HepG2 (cell line): ENCODE measurements around the gene TM4SF1. TPM values are rescaled to one million over a fixed set of nuclear protein-coding genes. Genes with fewer than 3 reads are reported as not detected.

ENCODE experiments used
- ARID2 ChIP-seq: sonication (generic); formaldehyde crosslinking; IDR thresholded peaks from 2 replicates; pipeline ENCODE4 v1.8.1; 2022; ENCODE audit warnings: mild to moderate bottlenecking, missing genetic modification reagents, borderline replicate concordance
- CCDC6 ChIP-seq: sonication (generic); formaldehyde crosslinking; IDR thresholded peaks from 2 replicates; pipeline ENCODE4 v1.8.1; 2022; ENCODE audit warnings: mild to moderate bottlenecking, missing genetic modification reagents, moderate library complexity
- DR1 ChIP-seq: sonication (generic); formaldehyde crosslinking; IDR thresholded peaks from 2 replicates; pipeline ENCODE4 v1.8.0; 2021; ENCODE audit warnings: mild to moderate bottlenecking, missing genetic modification reagents, inconsistent platforms
- ERF ChIP-seq: IDR thresholded peaks from 2 replicates; pipeline ENCODE4 v1.6.1; 2018; ENCODE audit warnings: missing biosample characterization, missing genetic modification reagents
- GATAD1 ChIP-seq: IDR thresholded peaks from 2 replicates; pipeline ENCODE4 v1.6.1; 2016; ENCODE audit warnings: missing genetic modification reagents, missing compliant biosample characterization
- HNRNPLL ChIP-seq: fragments of 200-400 bp; formaldehyde crosslinking; IDR thresholded peaks from 2 replicates; pipeline ENCODE4 v1.6.1; 2017; ENCODE audit warnings: mild to moderate bottlenecking, low read depth, low read length; ENCODE audit not compliant: poor library complexity, severe bottlenecking
- KDM3A ChIP-seq: IDR thresholded peaks from 2 replicates; pipeline ENCODE4 v1.6.1; 2018; ENCODE audit warnings: low read depth, missing compliant biosample characterization
- MIER3 ChIP-seq: IDR thresholded peaks from 2 replicates; pipeline ENCODE4 v1.6.1; 2016; ENCODE audit warnings: missing compliant biosample characterization, borderline replicate concordance
- MXD4 ChIP-seq: IDR thresholded peaks from 2 replicates; pipeline ENCODE4 v1.6.1; 2016; ENCODE audit warnings: mild to moderate bottlenecking, missing biosample characterization, missing genetic modification reagents
- NFATC3 ChIP-seq: sonication (generic); formaldehyde crosslinking; IDR thresholded peaks from 2 replicates; pipeline ENCODE4 v1.5.1; 2020; ENCODE audit warnings: mild to moderate bottlenecking, missing genetic modification reagents
- NFYC ChIP-seq: IDR thresholded peaks from 2 replicates; pipeline ENCODE4 v1.6.1; 2016; ENCODE audit warnings: missing genetic modification reagents, missing compliant biosample characterization
- PRMT3 ChIP-seq: sonication (generic); formaldehyde crosslinking; IDR thresholded peaks from 2 replicates; pipeline ENCODE4 v1.8.1; 2022; ENCODE audit warnings: low read depth, mild to moderate bottlenecking, moderate library complexity, missing genetic modification reagents, borderline replicate concordance
- SMARCE1 ChIP-seq: fragments of 450-650 bp; IDR thresholded peaks from 2 replicates; pipeline ENCODE4 v1.6.1; 2017; ENCODE audit warnings: borderline replicate concordance
- SP2 ChIP-seq: sonication (generic); formaldehyde crosslinking; IDR thresholded peaks from 2 replicates; pipeline ENCODE4 v1.5.1; 2020; ENCODE audit warnings: mild to moderate bottlenecking, missing genetic modification reagents
- ZKSCAN1 ChIP-seq: fragments of 150-350 bp; IDR thresholded peaks from 2 replicates; pipeline ENCODE4 v1.6.1; 2014; ENCODE audit warnings: low read length
- ZNF253 ChIP-seq: sonication (generic); formaldehyde crosslinking; IDR thresholded peaks from 2 replicates; pipeline ENCODE4 v1.8.0; 2022; ENCODE audit warnings: mild to moderate bottlenecking, missing genetic modification reagents, borderline replicate concordance
- ZNF724P ChIP-seq: sonication (generic); formaldehyde crosslinking; IDR thresholded peaks from 2 replicates; pipeline ENCODE4 v1.8.0; 2022; ENCODE audit warnings: missing genetic modification reagents, borderline replicate concordance
- ZNF773 ChIP-seq: sonication (generic); formaldehyde crosslinking; IDR thresholded peaks from 2 replicates; pipeline ENCODE4 v1.4.0; 2020; ENCODE audit warnings: missing genetic modification reagents, borderline replicate concordance
- ZNF878 ChIP-seq: sonication (generic); formaldehyde crosslinking; IDR thresholded peaks from 2 replicates; pipeline ENCODE4 v1.8.1; 2023; ENCODE audit warnings: mild to moderate bottlenecking, missing genetic modification reagents, moderate library complexity
- polyA plus RNA-seq, 8 experiments: library from polyadenylated mRNA; depleted of rRNA in 3 of 8; stranded (reverse) in 7 of 8; unstranded in 1 of 8; fragments of >200 nt; fragmentation: Illumina TruSeq in 4 of 8; extraction: Trizol in 4 of 8; gene quantifications; 2 replicates each; pipeline versions ENCODE4 v1.2.1 to v1.2.3, GENCODE V29; 2011 to 2016; ENCODE audit warnings: low read depth in 4 of 8, missing spikeins in 1 of 8, mixed read lengths in 1 of 8; ENCODE audit not compliant: insufficient read depth in 1 of 8
- total RNA-seq, 5 experiments: library from RNA; depleted of rRNA; stranded (reverse); fragments of >200 nt; fragmentation: Illumina TruSeq; extraction: Trizol; gene quantifications; 2 replicates each; pipeline ENCODE4 v1.2.3, GENCODE V29; 2016; ENCODE audit warnings: low read depth in 1 of 5
- TF ChIP-seq, protein P1 (sequence below): IDR thresholded peaks from 2 replicates; pipeline ENCODE4 v1.6.1; 2016; ENCODE audit warnings: missing compliant biosample characterization, missing genetic modification reagents, borderline replicate concordance
- TF ChIP-seq, protein P2 (sequence below): sonication (generic); formaldehyde crosslinking; IDR thresholded peaks from 2 replicates; pipeline ENCODE4 v1.5.0; 2020; ENCODE audit warnings: missing genetic modification reagents
- TF ChIP-seq, protein P3 (sequence below): sonication (generic); formaldehyde crosslinking; IDR thresholded peaks from 2 replicates; pipeline ENCODE4 v1.4.0; 2020; ENCODE audit warnings: low read depth, mild to moderate bottlenecking, missing genetic modification reagents
- TF ChIP-seq, protein P4 (sequence below): sonication (generic); formaldehyde crosslinking; IDR thresholded peaks from 2 replicates; pipeline ENCODE4 v1.4.0; 2020; ENCODE audit warnings: mild to moderate bottlenecking, low read depth, missing genetic modification reagents
- TF ChIP-seq, protein P5 (sequence below): sonication (generic); formaldehyde crosslinking; IDR thresholded peaks from 2 replicates; pipeline ENCODE4 v1.5.1; 2020; ENCODE audit warnings: mild to moderate bottlenecking, missing genetic modification reagents, borderline replicate concordance

TM4SF1 gene
- total and polyA plus RNA-seq, 2 of the 13 experiments (the other 11 are each of a cell fraction or from before 2014, with no cell fraction given): 431 to 1,359 TPM

DNA sequence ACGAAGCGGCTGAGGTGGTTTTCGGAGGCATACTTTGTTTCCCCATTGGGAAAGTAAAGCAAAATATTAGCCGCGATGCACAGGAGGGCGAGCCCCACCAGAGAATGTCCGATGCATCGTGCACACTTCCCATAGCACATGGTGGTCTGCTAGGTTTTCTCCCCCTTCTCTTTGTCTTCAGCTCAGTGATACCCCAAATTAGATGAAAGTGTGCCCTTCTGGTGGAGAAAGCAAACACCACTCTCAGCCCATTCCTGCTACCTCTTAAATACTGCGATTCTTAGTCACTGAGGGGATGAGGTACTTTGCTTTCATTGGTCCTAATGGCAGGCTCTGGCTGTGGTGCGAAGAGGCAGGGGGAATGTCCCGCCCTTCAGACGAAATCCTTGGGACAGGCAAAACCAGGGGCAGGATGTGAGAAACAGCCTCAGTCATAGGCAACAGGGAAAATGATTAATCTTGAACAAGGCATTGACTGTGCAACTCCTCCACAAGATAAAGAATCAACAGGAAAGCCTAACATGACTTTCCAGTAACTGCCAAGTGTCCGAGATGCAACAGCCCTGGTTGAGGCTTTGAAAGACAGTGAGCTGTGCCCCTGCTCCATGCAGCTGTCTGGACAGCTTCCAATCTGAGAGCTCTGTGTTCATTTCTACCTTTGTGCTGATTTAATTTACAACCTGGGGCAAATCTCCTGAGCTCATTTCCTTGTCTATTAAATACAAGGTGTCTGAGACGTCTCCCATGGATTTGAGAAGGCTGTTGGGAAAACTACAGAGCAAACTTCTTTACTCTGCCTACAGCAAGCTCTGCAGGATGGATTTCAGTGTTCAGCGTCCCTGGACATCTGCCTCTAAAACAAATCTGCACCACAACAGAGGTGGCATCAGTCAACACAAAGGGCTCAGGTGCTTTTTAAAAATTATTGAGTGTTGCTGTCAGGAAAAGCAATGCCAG is at the start of gene TM4SF1 (continued):
- TF ChIP-seq, protein P1, sequence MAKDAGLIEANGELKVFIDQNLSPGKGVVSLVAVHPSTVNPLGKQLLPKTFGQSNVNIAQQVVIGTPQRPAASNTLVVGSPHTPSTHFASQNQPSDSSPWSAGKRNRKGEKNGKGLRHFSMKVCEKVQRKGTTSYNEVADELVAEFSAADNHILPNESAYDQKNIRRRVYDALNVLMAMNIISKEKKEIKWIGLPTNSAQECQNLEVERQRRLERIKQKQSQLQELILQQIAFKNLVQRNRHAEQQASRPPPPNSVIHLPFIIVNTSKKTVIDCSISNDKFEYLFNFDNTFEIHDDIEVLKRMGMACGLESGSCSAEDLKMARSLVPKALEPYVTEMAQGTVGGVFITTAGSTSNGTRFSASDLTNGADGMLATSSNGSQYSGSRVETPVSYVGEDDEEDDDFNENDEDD (CRISPR knock-in tag): peak; percentile 66; the same call in 1 of the 2 replicates
- TF ChIP-seq ZNF724P (CRISPR knock-in tag): no peak
- peak; percentile 98 for TF ChIP-seq DR1 (CRISPR knock-in tag)
- TF ChIP-seq MIER3 (CRISPR knock-in tag): no peak; the same call in 1 of the 2 replicates
- peak; percentile 66; the same call in 1 of the 2 replicates for TF ChIP-seq NFATC3 (CRISPR knock-in tag)
- TF ChIP-seq ERF (CRISPR knock-in tag): peak; percentile 30; the same call in 1 of the 2 replicates
- TF ChIP-seq MXD4 (CRISPR knock-in tag): peak; percentile 53
- TF ChIP-seq ZNF773 (CRISPR knock-in tag): no peak
- peak; percentile 50; the same call in 1 of the 2 replicates for TF ChIP-seq GATAD1
- TF ChIP-seq PRMT3 (CRISPR knock-in tag): peak; percentile 35; the same call in 1 of the 2 replicates
- TF ChIP-seq CCDC6: peak; percentile 72; the same call in 1 of the 2 replicates
- TF ChIP-seq NFYC (CRISPR knock-in tag): peak; percentile 74
- TF ChIP-seq, protein P2, sequence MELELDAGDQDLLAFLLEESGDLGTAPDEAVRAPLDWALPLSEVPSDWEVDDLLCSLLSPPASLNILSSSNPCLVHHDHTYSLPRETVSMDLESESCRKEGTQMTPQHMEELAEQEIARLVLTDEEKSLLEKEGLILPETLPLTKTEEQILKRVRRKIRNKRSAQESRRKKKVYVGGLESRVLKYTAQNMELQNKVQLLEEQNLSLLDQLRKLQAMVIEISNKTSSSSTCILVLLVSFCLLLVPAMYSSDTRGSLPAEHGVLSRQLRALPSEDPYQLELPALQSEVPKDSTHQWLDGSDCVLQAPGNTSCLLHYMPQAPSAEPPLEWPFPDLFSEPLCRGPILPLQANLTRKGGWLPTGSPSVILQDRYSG (CRISPR knock-in tag): no peak; the same call in 1 of the 2 replicates
- TF ChIP-seq, protein P3, sequence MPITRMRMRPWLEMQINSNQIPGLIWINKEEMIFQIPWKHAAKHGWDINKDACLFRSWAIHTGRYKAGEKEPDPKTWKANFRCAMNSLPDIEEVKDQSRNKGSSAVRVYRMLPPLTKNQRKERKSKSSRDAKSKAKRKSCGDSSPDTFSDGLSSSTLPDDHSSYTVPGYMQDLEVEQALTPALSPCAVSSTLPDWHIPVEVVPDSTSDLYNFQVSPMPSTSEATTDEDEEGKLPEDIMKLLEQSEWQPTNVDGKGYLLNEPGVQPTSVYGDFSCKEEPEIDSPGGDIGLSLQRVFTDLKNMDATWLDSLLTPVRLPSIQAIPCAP (CRISPR knock-in tag): no peak
- TF ChIP-seq ZKSCAN1: no peak
- TF ChIP-seq SP2: no peak
- no peak for TF ChIP-seq SMARCE1
- TF ChIP-seq, protein P4, sequence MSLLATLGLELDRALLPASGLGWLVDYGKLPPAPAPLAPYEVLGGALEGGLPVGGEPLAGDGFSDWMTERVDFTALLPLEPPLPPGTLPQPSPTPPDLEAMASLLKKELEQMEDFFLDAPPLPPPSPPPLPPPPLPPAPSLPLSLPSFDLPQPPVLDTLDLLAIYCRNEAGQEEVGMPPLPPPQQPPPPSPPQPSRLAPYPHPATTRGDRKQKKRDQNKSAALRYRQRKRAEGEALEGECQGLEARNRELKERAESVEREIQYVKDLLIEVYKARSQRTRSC: no peak
- TF ChIP-seq, protein P5, sequence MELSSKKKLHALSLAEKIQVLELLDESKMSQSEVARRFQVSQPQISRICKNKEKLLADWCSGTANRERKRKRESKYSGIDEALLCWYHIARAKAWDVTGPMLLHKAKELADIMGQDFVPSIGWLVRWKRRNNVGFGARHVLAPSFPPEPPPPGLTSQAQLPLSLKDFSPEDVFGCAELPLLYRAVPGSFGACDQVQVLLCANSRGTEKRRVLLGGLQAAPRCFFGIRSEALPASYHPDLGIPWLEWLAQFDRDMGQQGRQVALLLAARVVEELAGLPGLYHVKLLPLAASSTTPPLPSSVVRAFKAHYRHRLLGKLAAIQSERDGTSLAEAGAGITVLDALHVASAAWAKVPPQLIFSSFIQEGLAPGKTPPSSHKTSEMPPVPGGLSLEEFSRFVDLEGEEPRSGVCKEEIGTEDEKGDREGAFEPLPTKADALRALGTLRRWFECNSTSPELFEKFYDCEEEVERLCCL (CRISPR knock-in tag): no peak
- TF ChIP-seq ZNF878 (CRISPR knock-in tag): peak; percentile 85; the same call in 1 of the 2 replicates
- peak; percentile 72; the same call in 1 of the 2 replicates for TF ChIP-seq ARID2 (CRISPR knock-in tag)
- TF ChIP-seq ZNF253 (CRISPR knock-in tag): 0 out of 2 replicates have a peak, but pooled peaks have one; percentile 43
- no peak for TF ChIP-seq HNRNPLL
- no peak for TF ChIP-seq KDM3A
